Measurements from ENCODE around the gene SHROOM4.

DNA sequence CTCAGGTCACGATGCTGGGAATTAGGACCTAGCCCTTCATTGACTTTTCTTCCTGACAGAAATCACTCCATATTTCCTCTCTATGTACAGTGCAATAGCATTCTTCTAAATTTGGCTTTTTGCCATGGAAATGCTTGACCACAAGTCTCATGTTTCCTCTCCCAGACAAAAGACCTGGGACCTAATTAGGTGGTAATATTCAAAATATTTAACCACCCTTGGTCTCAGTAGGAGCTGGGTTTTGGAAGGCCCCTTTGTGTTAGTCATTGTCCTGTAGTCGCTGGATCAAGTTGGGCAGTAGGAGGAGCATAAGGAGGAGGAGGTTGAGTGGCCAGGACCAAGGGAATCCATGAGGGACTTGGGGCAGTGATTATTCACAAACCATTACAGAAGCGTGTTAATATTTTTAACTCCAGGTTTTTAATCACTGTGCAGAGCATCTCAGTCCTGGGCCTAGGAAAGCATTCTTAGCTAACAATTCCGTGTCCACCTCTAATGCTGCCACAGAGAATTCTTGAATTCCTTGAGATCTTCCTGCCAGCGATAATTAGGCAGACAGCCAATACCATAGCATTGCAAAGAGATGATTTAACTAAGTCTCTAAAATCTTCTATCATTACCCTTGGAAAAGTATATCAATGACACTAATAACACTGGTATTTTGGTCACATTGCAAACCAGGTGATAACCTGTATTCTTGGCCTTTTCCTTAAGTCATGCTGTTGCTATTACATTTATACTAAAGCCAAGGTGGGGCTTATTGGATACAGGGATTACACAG, 25.0 kb upstream of the SHROOM4 start:
- TF ChIP-seq MAFF (IDR thresholded peaks at IDR 0.05; ENCODE audit: low read length) (no peak), STAG1 (CRISPR knock-in tag; IDR thresholded peaks at IDR 0.05; ENCODE audit: borderline replicate concordance) (no peak), CEBPB (tag; IDR thresholded peaks at IDR 0.05) (no peak), HMG20B (CRISPR knock-in tag; IDR thresholded peaks at IDR 0.05) (no peak), HDGF (IDR thresholded peaks at IDR 0.05) (no peak), NEUROD1 (IDR thresholded peaks at IDR 0.05; ENCODE audit: borderline replicate concordance, low read depth, low read length, partially characterized antibody) (no peak), CBX8 (IDR thresholded peaks at IDR 0.05; ENCODE audit: borderline replicate concordance, extremely low read depth, low read depth, low read length, poor library complexity, severe bottlenecking) (no peak), ZFP36 (IDR thresholded peaks at IDR 0.05; ENCODE audit: low read depth, low read length, partially characterized antibody) (no peak), ZNF644 (tag; IDR thresholded peaks at IDR 0.05; ENCODE audit: low read depth) (no peak)
- TF ChIP-seq, protein P1, sequence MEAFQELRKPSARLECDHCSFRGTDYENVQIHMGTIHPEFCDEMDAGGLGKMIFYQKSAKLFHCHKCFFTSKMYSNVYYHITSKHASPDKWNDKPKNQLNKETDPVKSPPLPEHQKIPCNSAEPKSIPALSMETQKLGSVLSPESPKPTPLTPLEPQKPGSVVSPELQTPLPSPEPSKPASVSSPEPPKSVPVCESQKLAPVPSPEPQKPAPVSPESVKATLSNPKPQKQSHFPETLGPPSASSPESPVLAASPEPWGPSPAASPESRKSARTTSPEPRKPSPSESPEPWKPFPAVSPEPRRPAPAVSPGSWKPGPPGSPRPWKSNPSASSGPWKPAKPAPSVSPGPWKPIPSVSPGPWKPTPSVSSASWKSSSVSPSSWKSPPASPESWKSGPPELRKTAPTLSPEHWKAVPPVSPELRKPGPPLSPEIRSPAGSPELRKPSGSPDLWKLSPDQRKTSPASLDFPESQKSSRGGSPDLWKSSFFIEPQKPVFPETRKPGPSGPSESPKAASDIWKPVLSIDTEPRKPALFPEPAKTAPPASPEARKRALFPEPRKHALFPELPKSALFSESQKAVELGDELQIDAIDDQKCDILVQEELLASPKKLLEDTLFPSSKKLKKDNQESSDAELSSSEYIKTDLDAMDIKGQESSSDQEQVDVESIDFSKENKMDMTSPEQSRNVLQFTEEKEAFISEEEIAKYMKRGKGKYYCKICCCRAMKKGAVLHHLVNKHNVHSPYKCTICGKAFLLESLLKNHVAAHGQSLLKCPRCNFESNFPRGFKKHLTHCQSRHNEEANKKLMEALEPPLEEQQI (IDR thresholded peaks at IDR 0.05): no peak
- TF ChIP-seq, protein P2, sequence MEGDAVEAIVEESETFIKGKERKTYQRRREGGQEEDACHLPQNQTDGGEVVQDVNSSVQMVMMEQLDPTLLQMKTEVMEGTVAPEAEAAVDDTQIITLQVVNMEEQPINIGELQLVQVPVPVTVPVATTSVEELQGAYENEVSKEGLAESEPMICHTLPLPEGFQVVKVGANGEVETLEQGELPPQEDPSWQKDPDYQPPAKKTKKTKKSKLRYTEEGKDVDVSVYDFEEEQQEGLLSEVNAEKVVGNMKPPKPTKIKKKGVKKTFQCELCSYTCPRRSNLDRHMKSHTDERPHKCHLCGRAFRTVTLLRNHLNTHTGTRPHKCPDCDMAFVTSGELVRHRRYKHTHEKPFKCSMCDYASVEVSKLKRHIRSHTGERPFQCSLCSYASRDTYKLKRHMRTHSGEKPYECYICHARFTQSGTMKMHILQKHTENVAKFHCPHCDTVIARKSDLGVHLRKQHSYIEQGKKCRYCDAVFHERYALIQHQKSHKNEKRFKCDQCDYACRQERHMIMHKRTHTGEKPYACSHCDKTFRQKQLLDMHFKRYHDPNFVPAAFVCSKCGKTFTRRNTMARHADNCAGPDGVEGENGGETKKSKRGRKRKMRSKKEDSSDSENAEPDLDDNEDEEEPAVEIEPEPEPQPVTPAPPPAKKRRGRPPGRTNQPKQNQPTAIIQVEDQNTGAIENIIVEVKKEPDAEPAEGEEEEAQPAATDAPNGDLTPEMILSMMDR (IDR thresholded peaks at IDR 0.05 in 2 of 3, conservative IDR thresholded peaks at IDR 0.05 in 1 of 3; ENCODE audit: insufficient read depth in 2 of 3, low read depth in 1 of 3, low read length in 3 of 3): no peak
- TF ChIP-seq, protein P3, sequence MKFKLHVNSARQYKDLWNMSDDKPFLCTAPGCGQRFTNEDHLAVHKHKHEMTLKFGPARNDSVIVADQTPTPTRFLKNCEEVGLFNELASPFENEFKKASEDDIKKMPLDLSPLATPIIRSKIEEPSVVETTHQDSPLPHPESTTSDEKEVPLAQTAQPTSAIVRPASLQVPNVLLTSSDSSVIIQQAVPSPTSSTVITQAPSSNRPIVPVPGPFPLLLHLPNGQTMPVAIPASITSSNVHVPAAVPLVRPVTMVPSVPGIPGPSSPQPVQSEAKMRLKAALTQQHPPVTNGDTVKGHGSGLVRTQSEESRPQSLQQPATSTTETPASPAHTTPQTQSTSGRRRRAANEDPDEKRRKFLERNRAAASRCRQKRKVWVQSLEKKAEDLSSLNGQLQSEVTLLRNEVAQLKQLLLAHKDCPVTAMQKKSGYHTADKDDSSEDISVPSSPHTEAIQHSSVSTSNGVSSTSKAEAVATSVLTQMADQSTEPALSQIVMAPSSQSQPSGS (CRISPR knock-in tag; IDR thresholded peaks at IDR 0.05): no peak

Data from K562 (cell line).